ENCODE measurements around the gene FLOT1.

The FLOT1 gene

DNA sequence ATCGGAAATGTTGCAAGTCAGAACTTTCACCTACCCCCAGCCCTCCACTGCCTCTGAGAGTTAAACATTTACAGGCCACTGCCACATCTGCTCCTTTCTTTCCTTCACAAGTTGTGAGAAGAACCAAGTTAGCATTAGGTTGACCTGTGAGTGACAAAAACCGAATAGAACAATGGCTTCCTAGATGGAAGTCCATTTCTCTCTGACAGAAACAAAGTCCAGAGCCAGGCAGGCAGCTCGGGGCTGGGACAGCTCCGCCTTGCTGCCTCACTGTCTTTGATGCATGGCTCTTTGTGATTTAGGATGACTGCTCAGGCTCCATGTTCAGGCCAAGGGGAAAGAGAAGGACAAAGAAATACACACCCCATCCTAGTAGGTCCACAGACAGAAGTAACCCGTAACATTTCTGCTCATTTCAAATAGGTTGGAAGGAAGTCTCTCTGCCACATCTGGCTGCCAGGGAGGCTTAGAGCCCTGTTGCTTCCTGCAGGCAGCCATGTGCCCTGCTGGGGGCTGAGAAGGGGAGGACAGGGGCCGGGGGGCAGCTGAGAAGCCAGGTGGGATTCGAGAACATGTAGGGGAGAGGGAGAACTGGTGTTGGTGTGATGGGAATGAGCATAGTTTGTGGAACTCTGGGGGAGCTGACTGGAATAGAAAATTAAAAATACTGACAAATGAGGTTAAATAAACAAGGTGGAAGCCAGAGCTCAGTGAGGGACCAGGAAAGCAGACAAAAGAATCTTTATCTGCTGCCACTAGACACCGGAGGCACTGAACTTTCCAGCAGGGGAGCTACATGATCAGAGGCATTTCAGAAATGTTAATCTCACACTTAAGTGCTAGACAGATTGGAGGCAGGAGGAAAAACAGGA lies 21.4 kb upstream of the FLOT1 start:
- Histone ChIP-seq H3F3A (ENCODE audit: insufficient read depth, low read length) (no peaks in the 10 kb centered on the region), H3K4me1 (ENCODE audit: insufficient read depth, low read length, severe bottlenecking) (no peaks in the 10 kb centered on the region), H3K4me3 (ENCODE audit: low read depth, low read length, poor library complexity, severe bottlenecking) (no peak overlapping the region), H3K4me2 (ENCODE audit: low read length) (no peak overlapping the region), H3K9me3 (ENCODE audit: low read length) (no peaks in the 10 kb centered on the region), H3K79me2 (ENCODE audit: insufficient read depth, low read length) (no peaks in the 10 kb centered on the region), H2AFZ (ENCODE audit: low read length) (no peak overlapping the region), H3K27me3 (ENCODE audit: insufficient read depth, low read length) (no peaks in the 10 kb centered on the region; the same call in 1 of the 2 replicates), H3K36me3 (ENCODE audit: insufficient read depth, low read length) (no peaks in the 10 kb centered on the region), H3K9me2 (ENCODE audit: low read depth, low read length) (no peaks in the 10 kb centered on the region), H4K20me1 (ENCODE audit: insufficient read depth, low read length) (no peaks in the 10 kb centered on the region), H3K27ac (ENCODE audit: low read depth, low read length, poor library complexity, severe bottlenecking) (no peak overlapping the region), H3K9ac (ENCODE audit: low read length) (no peak overlapping the region)
- TF ChIP-seq, protein P1, sequence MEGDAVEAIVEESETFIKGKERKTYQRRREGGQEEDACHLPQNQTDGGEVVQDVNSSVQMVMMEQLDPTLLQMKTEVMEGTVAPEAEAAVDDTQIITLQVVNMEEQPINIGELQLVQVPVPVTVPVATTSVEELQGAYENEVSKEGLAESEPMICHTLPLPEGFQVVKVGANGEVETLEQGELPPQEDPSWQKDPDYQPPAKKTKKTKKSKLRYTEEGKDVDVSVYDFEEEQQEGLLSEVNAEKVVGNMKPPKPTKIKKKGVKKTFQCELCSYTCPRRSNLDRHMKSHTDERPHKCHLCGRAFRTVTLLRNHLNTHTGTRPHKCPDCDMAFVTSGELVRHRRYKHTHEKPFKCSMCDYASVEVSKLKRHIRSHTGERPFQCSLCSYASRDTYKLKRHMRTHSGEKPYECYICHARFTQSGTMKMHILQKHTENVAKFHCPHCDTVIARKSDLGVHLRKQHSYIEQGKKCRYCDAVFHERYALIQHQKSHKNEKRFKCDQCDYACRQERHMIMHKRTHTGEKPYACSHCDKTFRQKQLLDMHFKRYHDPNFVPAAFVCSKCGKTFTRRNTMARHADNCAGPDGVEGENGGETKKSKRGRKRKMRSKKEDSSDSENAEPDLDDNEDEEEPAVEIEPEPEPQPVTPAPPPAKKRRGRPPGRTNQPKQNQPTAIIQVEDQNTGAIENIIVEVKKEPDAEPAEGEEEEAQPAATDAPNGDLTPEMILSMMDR (IDR thresholded peaks at IDR 0.05; ENCODE audit: low read length) = no peak
- TF ChIP-seq EZH2 (IDR thresholded peaks at IDR 0.05; ENCODE audit: borderline replicate concordance, low read length) = no peak

DNA sequence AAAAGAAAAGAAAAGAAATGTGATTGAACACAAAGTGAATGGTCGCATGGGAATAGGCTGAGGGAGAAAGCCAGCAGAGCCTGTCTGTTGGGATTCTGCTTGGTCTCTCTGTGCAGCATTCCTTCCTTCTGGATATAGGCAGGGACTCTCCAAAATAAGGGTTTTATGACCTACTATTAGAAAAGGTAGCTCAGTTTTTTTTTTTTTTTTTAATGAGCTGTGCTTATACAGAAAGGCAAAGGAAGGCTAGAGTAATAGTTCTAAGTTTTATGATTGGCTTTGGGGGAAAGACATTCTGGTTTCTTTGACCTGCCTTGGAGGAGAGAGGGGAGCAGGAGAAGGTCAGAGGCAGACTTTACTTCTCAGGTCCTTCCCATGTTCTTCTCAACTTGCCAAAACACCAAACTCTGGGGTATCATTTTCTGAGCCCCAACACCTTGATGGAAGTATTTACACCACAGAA lies 20.7 kb upstream of the FLOT1 start:
- H3F3A ChIP-seq (ENCODE audit: insufficient read depth, low read length) = no peaks in the 10 kb centered on the region
- H3K4me3 ChIP-seq (ENCODE audit: low read depth, low read length, poor library complexity, severe bottlenecking) = no peak overlapping the region
- TF ChIP-seq, protein P1 (IDR thresholded peaks at IDR 0.05; ENCODE audit: low read length) = no peak
- no peak for TF ChIP-seq EZH2 (IDR thresholded peaks at IDR 0.05; ENCODE audit: borderline replicate concordance, low read length)
- no peaks in the 10 kb centered on the region for H4K20me1 ChIP-seq (ENCODE audit: insufficient read depth, low read length)
- no peak overlapping the region for H2AFZ ChIP-seq (ENCODE audit: low read length)
- no peaks in the 10 kb centered on the region for H3K9me3 ChIP-seq (ENCODE audit: low read length)
- no peaks in the 10 kb centered on the region for H3K79me2 ChIP-seq (ENCODE audit: insufficient read depth, low read length)
- H3K27me3 ChIP-seq (ENCODE audit: insufficient read depth, low read length) = no peaks in the 10 kb centered on the region; the same call in 1 of the 2 replicates
- no peak overlapping the region for H3K27ac ChIP-seq (ENCODE audit: low read depth, low read length, poor library complexity, severe bottlenecking)
- H3K4me1 ChIP-seq (ENCODE audit: insufficient read depth, low read length, severe bottlenecking) = no peaks in the 10 kb centered on the region
- no peak overlapping the region for H3K9ac ChIP-seq (ENCODE audit: low read length)
- H3K36me3 ChIP-seq (ENCODE audit: insufficient read depth, low read length) = no peaks in the 10 kb centered on the region
- no peaks in the 10 kb centered on the region for H3K9me2 ChIP-seq (ENCODE audit: low read depth, low read length)
- no peak overlapping the region for H3K4me2 ChIP-seq (ENCODE audit: low read length)

DNA sequence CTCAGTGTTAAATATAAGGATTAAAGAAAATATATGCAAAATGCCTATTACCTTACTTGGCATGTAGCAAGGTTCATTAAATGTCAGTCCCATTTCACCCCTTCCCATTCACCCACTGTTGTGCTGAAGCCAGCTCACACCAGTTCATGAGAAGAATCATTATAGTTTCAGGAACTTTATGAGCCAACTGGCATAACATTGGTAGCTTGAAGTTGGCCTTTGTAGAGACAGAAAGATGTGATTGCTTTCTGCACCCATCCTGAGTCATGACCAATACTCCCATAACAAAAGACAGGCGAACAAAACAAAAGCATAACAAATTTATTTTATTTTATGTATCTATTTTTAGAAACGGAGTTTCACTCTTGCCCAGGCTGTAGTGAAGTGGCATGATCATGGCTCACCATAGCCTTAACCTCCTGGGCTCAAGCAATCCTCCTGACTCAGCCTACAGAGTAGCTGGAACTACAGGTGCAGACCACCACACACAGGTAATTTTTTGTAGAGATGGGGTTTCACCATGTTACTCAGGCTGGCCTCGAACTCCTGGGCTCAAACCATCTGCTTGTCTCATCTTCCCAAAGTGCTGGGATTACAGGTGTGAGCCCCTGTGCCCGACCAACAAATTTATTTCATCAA lies 19.4 kb upstream of the FLOT1 start:
- Histone ChIP-seq H3K9ac (ENCODE audit: low read length) (no peak overlapping the region), H3K79me2 (ENCODE audit: insufficient read depth, low read length) (no peaks in the 10 kb centered on the region), H3K4me2 (ENCODE audit: low read length) (no peak overlapping the region), H3K4me3 (ENCODE audit: low read depth, low read length, poor library complexity, severe bottlenecking) (no peak overlapping the region), H3K9me3 (ENCODE audit: low read length) (no peaks in the 10 kb centered on the region), H3K4me1 (ENCODE audit: insufficient read depth, low read length, severe bottlenecking) (no peaks in the 10 kb centered on the region), H4K20me1 (ENCODE audit: insufficient read depth, low read length) (no peaks in the 10 kb centered on the region), H3K9me2 (ENCODE audit: low read depth, low read length) (no peaks in the 10 kb centered on the region), H3K36me3 (ENCODE audit: insufficient read depth, low read length) (no peaks in the 10 kb centered on the region), H3K27ac (ENCODE audit: low read depth, low read length, poor library complexity, severe bottlenecking) (no peak overlapping the region), H3K27me3 (ENCODE audit: insufficient read depth, low read length) (no peaks in the 10 kb centered on the region; the same call in 1 of the 2 replicates), H3F3A (ENCODE audit: insufficient read depth, low read length) (no peaks in the 10 kb centered on the region), H2AFZ (ENCODE audit: low read length) (no peak overlapping the region)
- TF ChIP-seq, protein P1 (IDR thresholded peaks at IDR 0.05; ENCODE audit: low read length) = no peak
- no peak for TF ChIP-seq EZH2 (IDR thresholded peaks at IDR 0.05; ENCODE audit: borderline replicate concordance, low read length)

Measured in OCI-LY1 (cell line).